Measurements from ENCODE around the gene PPP1R13B.

Gene PPP1R13B

GRCh38 chr14:103762036-103762435 lies 85.3 kb downstream of the PPP1R13B start:
- no peaks in the 10 kb centered on the region for H3K9me3 ChIP-seq
- H3K4me3 ChIP-seq (ENCODE audit: low read depth in 1 of 2, low read length in 1 of 2), result no peak overlapping the region
- H3K4me1 ChIP-seq (ENCODE audit: control insufficient read depth in 1 of 2, insufficient read depth in 1 of 2, low read depth in 1 of 2, low read length in 1 of 2), result no peaks in the 10 kb centered on the region
- no peak overlapping the region for H3K27ac ChIP-seq
- no peak for TF ChIP-seq CTCF (IDR thresholded peaks at IDR 0.05)
- H3K27me3 ChIP-seq, result no peaks in the 10 kb centered on the region
- H3K36me3 ChIP-seq, result no peaks in the 10 kb centered on the region

DNA sequence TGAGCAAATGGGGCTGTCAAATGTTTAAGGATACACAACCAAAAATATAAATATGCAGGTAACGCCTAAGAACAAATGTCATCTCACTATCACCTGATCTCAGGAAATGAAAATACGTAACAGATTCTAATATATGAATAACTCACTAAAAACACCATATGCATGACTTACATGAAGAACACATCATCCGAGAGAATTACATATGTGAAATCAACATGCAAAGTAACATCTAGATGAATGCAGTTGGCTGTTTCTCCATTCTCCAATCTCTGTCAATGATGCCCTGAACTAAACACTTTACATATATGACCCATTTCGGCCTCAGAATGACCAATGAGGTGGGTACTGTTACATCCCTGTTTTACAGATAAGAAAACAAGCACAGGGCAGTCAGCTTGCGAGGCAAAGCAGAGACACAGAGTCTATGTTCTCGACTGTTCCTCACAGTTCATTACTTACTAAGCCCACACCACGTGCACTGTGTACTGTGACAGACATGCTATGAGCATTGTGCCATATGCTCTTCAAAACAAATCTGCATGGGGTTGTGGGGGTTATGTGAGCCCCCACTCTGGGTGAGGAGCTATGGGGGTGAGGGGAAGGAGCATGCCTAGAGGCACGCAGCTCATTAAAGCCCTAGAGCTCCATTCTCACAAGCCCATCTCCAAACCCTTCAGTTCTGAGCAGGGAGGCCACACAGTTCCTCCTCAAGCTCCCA lies 89.2 kb downstream of the PPP1R13B start:
- Histone ChIP-seq H3K27me3 (no peaks in the 10 kb centered on the region), H3K4me1 (ENCODE audit: control insufficient read depth in 1 of 2, insufficient read depth in 1 of 2, low read depth in 1 of 2, low read length in 1 of 2) (no peaks in the 10 kb centered on the region), H3K4me3 (ENCODE audit: low read depth in 1 of 2, low read length in 1 of 2) (no peak overlapping the region), H3K9me3 (no peaks in the 10 kb centered on the region), H3K36me3 (no peaks in the 10 kb centered on the region), H3K27ac (no peak overlapping the region)
- no peak for TF ChIP-seq CTCF (IDR thresholded peaks at IDR 0.05)

GRCh38 chr14:103755060-103755459 lies 92.3 kb downstream of the PPP1R13B start:
- TF ChIP-seq CTCF (IDR thresholded peaks at IDR 0.05), result no peak
- Histone ChIP-seq H3K36me3 (no peaks in the 10 kb centered on the region), H3K27ac (no peak overlapping the region), H3K9me3 (no peaks in the 10 kb centered on the region), H3K4me3 (ENCODE audit: low read depth in 1 of 2, low read length in 1 of 2) (no peak overlapping the region), H3K27me3 (no peaks in the 10 kb centered on the region), H3K4me1 (ENCODE audit: control insufficient read depth in 1 of 2, insufficient read depth in 1 of 2, low read depth in 1 of 2, low read length in 1 of 2) (no peaks in the 10 kb centered on the region)

DNA sequence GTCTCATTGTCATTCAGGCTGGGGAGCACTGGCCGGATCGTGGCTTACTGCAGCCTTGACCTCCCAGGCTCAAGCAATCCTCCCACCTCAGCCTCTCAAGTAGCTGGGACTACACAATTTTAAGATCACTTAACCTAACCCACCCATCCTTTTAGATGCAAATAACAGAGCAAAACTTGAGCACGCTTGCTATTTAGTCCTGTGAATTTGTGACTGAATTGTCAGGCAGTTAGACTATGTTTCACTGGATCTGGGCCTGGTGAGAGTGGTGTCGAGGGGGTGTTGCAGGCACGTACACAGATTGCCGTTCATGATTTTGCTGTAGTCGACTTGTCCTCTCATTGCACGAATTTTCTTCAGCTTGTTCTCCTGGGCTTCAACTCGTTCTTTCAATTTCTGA lies 93.6 kb downstream of the PPP1R13B start:
- TF ChIP-seq CTCF (IDR thresholded peaks at IDR 0.05), result no peak
- Histone ChIP-seq H3K36me3 (no peaks in the 10 kb centered on the region), H3K4me3 (ENCODE audit: low read depth in 1 of 2, low read length in 1 of 2) (no peak overlapping the region)

DNA sequence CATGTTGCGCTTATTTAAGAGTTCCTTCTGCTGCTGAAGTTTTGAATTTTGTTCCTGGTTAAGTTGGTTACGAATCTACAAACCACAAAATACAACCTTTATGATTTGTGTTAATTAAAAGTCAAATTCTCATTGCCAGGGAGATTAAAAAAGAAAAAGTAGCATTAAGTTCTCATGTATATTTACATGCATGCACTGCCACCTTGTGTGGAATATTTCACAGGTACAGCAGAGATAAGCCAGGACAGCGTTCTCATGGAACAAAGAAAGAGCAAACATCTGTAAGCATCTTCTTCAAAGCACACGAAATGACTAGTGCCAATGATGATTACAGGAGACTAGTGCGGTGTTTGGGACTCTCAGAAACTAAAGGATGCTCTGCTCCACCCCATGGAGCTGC lies 97.5 kb downstream of the PPP1R13B start:
- TF ChIP-seq CTCF (IDR thresholded peaks at IDR 0.05), result no peak
- Histone ChIP-seq H3K4me3 (ENCODE audit: low read depth in 1 of 2, low read length in 1 of 2) (no peak overlapping the region), H3K27me3 (no peaks in the 10 kb centered on the region), H3K9me3 (no peaks in the 10 kb centered on the region), H3K36me3 (no peaks in the 10 kb centered on the region), H3K27ac (no peak overlapping the region), H3K4me1 (ENCODE audit: control insufficient read depth in 1 of 2, insufficient read depth in 1 of 2, low read depth in 1 of 2, low read length in 1 of 2) (no peaks in the 10 kb centered on the region)

More for the DNA sequence above, 93.6 kb downstream of the PPP1R13B start:
- Histone ChIP-seq H3K4me1 (ENCODE audit: control insufficient read depth in 1 of 2, insufficient read depth in 1 of 2, low read depth in 1 of 2, low read length in 1 of 2) (no peaks in the 10 kb centered on the region), H3K27ac (no peak overlapping the region), H3K9me3 (no peaks in the 10 kb centered on the region), H3K27me3 (no peaks in the 10 kb centered on the region)
